Natural killer cell (primary cell): ENCODE measurements around the gene HK2. TPM values are rescaled to one million over a fixed set of nuclear protein-coding genes. Genes with fewer than 3 reads are reported as not detected.

Experiments
- ATAC-seq, 3 donors: fragments of 150-1000 bp in 2 of 3; fragments of 200-7000 bp in 1 of 3; cut with Tn5 transposase; 1 replicate in 1 of 3; 2 replicates in 2 of 3; pipeline ENCODE4 v1.10.0; 2021; ENCODE audit warnings: mild to moderate bottlenecking in 2 of 3, moderate library complexity in 2 of 3
- DNase-seq, 2 donors: peaks; one replicate each; pipeline versions ENCODE4 v3.0.0 to v3.0.0-alpha.2; 2013 to 2021; ENCODE audit warnings: mixed read lengths in 1 of 2
- H3K27ac ChIP-seq: one replicate; pipeline ENCODE4 v1.5.1; 2013; ENCODE audit warnings: mild to moderate bottlenecking, low read length
- H3K27me3 ChIP-seq: one replicate; pipeline ENCODE4 v1.6.1; 2013; ENCODE audit warnings: low read length; ENCODE audit not compliant: control insufficient read depth, insufficient read depth
- H3K36me3 ChIP-seq: one replicate; pipeline ENCODE4 v1.6.1; 2013; ENCODE audit warnings: low read length; ENCODE audit not compliant: control insufficient read depth, insufficient read depth
- H3K4me1 ChIP-seq: one replicate; pipeline ENCODE4 v1.6.1; 2013; ENCODE audit warnings: low read length; ENCODE audit not compliant: control insufficient read depth, insufficient read depth
- H3K4me3 ChIP-seq: one replicate; pipeline ENCODE4 v1.5.1; 2013; ENCODE audit warnings: low read length
- H3K9me3 ChIP-seq: one replicate; pipeline ENCODE4 v1.6.1; 2013; ENCODE audit warnings: low read length; ENCODE audit not compliant: control insufficient read depth, insufficient read depth
- H3K27ac Mint-ChIP-seq, 2 donors: one replicate each; pipeline ENCODE4 v1.8.0; 2022; ENCODE audit warnings: mild to moderate bottlenecking in 2 of 2, mixed read lengths in 2 of 2, moderate library complexity in 1 of 2
- H3K27me3 Mint-ChIP-seq, 2 donors: one replicate each; pipeline ENCODE4 v1.8.0; 2022; ENCODE audit warnings: low read depth in 2 of 2, mixed read lengths in 2 of 2
- H3K36me3 Mint-ChIP-seq: one replicate; pipeline ENCODE4 v1.8.0; 2022; ENCODE audit warnings: mixed read lengths
- H3K4me1 Mint-ChIP-seq, 2 donors: one replicate each; pipeline ENCODE4 v1.8.0; 2022; ENCODE audit warnings: mixed read lengths in 2 of 2
- H3K4me3 Mint-ChIP-seq: one replicate; pipeline ENCODE4 v1.8.0; 2022; ENCODE audit warnings: mild to moderate bottlenecking, moderate library complexity, mixed read lengths
- H3K9me3 Mint-ChIP-seq, 2 donors: one replicate each; pipeline ENCODE4 v1.8.0; 2022; ENCODE audit warnings: mixed read lengths in 2 of 2
- CTCF ChIP-seq: fragments of 200-600 bp; IDR thresholded peaks from one replicate; pipeline ENCODE4 v1.8.0; 2022; ENCODE audit warnings: antibody characterized with exemption
- WGBS: methylation state at CpG from one replicate; pipeline ENCODE4 v1.1.7; 2013; ENCODE audit warnings: missing lambda C conversion rate; ENCODE audit not compliant: insufficient coverage; 5-methylcytosine and 5-hydroxymethylcytosine counted together
- intact Hi-C: fragments of 100-400 bp; cut with micrococcal nuclease; formaldehyde crosslinking; loops from one replicate; pipeline ENCODE4 v1.14.2; 2022
- total RNA-seq, 4 donors: library from RNA; stranded (reverse); fragments of 120-200 nt in 1 of 4; gene quantifications; one replicate each; pipeline versions ENCODE4 v1.2.3 to v1.2.4, GENCODE V29; 2013 to 2022

HK2 gene
- total RNA-seq, 3 donors from 2014 or later (not counting 1 experiment from before 2014, with no cell fraction given): 1.6 to 9.4 (median 3.5) TPM

GRCh38 chr2:74847070-74847858, 13.3 kb downstream of the HK2 start:
- no peak for TF ChIP-seq CTCF
- intact Hi-C loops: no loop called here
- Mint-ChIP-seq H3K27me3 (no peaks in the 10 kb centered on the region), H3K4me1 (peaks cover 27 to 32% of the 10 kb centered on the region in 2 donors), H3K27ac (no peak overlapping the region), H3K36me3 (no peaks in the 10 kb centered on the region), H3K4me3 (no peak overlapping the region), H3K9me3 (no peaks in the 10 kb centered on the region)
- Histone ChIP-seq H3K9me3 (no peaks in the 10 kb centered on the region), H3K27ac (no peak overlapping the region), H3K27me3 (no peaks in the 10 kb centered on the region), H3K4me3 (no peak overlapping the region), H3K4me1 (peaks cover 51% of the 10 kb centered on the region), H3K36me3 (no peaks in the 10 kb centered on the region)
- ATAC-seq (no peak), DNase-seq (no peak)
- WGBS: 90% methylated on average over 10 of the region's 10 CpGs

- Mint-ChIP-seq H3K36me3 (no peaks in the 10 kb centered on the region), H3K4me3 (peak overlapping the region; percentile 90), H3K27ac (peak overlapping the region; percentile 95), H3K4me1 (peaks cover 23 to 27% of the 10 kb centered on the region in 2 donors), H3K9me3 (no peaks in the 10 kb centered on the region), H3K27me3 (no peaks in the 10 kb centered on the region)
- DNase-seq (peak in 1 of 2 donors; percentile 74), ATAC-seq (peak; percentile 78 to 86 (median 82))
- TF ChIP-seq CTCF: no peak
- Histone ChIP-seq H3K4me1 (peaks cover 39% of the 10 kb centered on the region), H3K9me3 (no peaks in the 10 kb centered on the region), H3K27ac (peak overlapping the region; percentile 60), H3K27me3 (no peaks in the 10 kb centered on the region), H3K36me3 (no peaks in the 10 kb centered on the region), H3K4me3 (no peak overlapping the region)
- intact Hi-C loops: no loop called here
- WGBS: 6% methylated on average over 8 of the region's 8 CpGs
These were observed 15.4 kb downstream of the HK2 start for GRCh38 chr2:74849228-74849892.

- peaks cover 21 to 27% of the 10 kb centered on the region in 2 donors for H3K4me1 Mint-ChIP-seq
These were observed 16.7 kb downstream of the HK2 start for GRCh38 chr2:74850496-74851190.

More at GRCh38 chr2:74850496-74851190, 16.7 kb downstream of the HK2 start:
- no peak overlapping the region for H3K4me3 Mint-ChIP-seq
- peak overlapping the region; percentile 95 for H3K27ac Mint-ChIP-seq
- DNase-seq: no peak
- ATAC-seq: no peak
- Histone ChIP-seq H3K4me1 (peaks cover 27% of the 10 kb centered on the region), H3K36me3 (no peaks in the 10 kb centered on the region), H3K27me3 (no peaks in the 10 kb centered on the region), H3K9me3 (no peaks in the 10 kb centered on the region), H3K27ac (peak overlapping the region; percentile 60), H3K4me3 (no peak overlapping the region)
- intact Hi-C loops: no loop called here
- no peaks in the 10 kb centered on the region for H3K9me3 Mint-ChIP-seq
- H3K27me3 Mint-ChIP-seq: no peaks in the 10 kb centered on the region
- 91% methylated on average over 3 of the region's 3 CpGs for WGBS
- no peaks in the 10 kb centered on the region for H3K36me3 Mint-ChIP-seq
- TF ChIP-seq CTCF: no peak
